Neural cell (in vitro differentiated cells): ENCODE results near the gene HRK. TPM values are rescaled to one million over a fixed set of nuclear protein-coding genes. Genes with fewer than 3 reads are reported as not detected.
A peak's percentile ranks its signal among the peaks of the same experiment; 100 is the strongest.

Experiments used
- H2AFZ ChIP-seq: fragments of 200-600, 300-800 bp; sonication (generic), shearing (Covaris generic); 2 replicates; pipeline ENCODE4 v1.6.0; 2014; ENCODE audit warnings: low read depth, mild to moderate bottlenecking, antibody characterized with exemption, low read length, moderate library complexity
- H3F3A ChIP-seq: fragments of 200-600 bp; shearing (Covaris generic); 2 replicates; pipeline ENCODE4 v1.6.1; 2016; ENCODE audit warnings: mild to moderate bottlenecking, moderate library complexity, mixed read lengths, antibody characterized with exemption, low read length; ENCODE audit not compliant: insufficient read depth, poor library complexity, severe bottlenecking
- H3K27ac ChIP-seq: fragments of 200-600, 300-800 bp; sonication (generic), shearing (Covaris generic); 2 replicates; pipeline ENCODE4 v1.5.1; 2014; ENCODE audit warnings: mild to moderate bottlenecking, low read length, moderate library complexity
- H3K27me3 ChIP-seq: fragments of 300-800, 200-600 bp; sonication (generic), shearing (Covaris generic); 2 replicates; pipeline ENCODE4 v1.6.0; 2014; ENCODE audit warnings: mild to moderate bottlenecking, low read depth, low read length, moderate library complexity; ENCODE audit not compliant: insufficient read depth
- H3K36me3 ChIP-seq: fragments of 300-800, 200-600 bp; sonication (generic), shearing (Covaris generic); 2 replicates; pipeline ENCODE4 v1.5.1; 2014; ENCODE audit warnings: mild to moderate bottlenecking, antibody characterized with exemption, low read length, moderate library complexity; ENCODE audit not compliant: insufficient read depth
- H3K4me2 ChIP-seq: fragments of 300-800, 200-600 bp; sonication (generic), shearing (Covaris generic); 2 replicates; pipeline ENCODE4 v1.6.0; 2014; ENCODE audit warnings: mild to moderate bottlenecking, low read length
- H3K4me3 ChIP-seq: fragments of 300-800, 200-600 bp; sonication (generic), shearing (Covaris generic); 2 replicates; pipeline ENCODE4 v1.5.1; 2014; ENCODE audit warnings: mild to moderate bottlenecking, low read length, moderate library complexity
- H3K79me2 ChIP-seq: fragments of 200-600 bp; shearing (Covaris generic); replicated peaks from 2 replicates; pipeline ENCODE4 v1.6.0; 2014; ENCODE audit warnings: mild to moderate bottlenecking, low read length, moderate library complexity; ENCODE audit not compliant: insufficient read depth
- H3K9ac ChIP-seq: fragments of 300-800, 200-600 bp; sonication (generic), shearing (Covaris generic); 2 replicates; pipeline ENCODE4 v1.6.1; 2016; ENCODE audit warnings: mild to moderate bottlenecking, low read length, mixed read lengths
- H3K9me2 ChIP-seq: fragments of 200-600 bp; shearing (Covaris generic); 2 replicates; pipeline ENCODE4 v1.6.1; 2016; ENCODE audit warnings: mild to moderate bottlenecking, low read length, mixed read lengths; ENCODE audit not compliant: insufficient read depth
- H3K9me3 ChIP-seq: fragments of 200-600, 300-800 bp; sonication (generic), shearing (Covaris generic); 2 replicates; pipeline ENCODE4 v1.6.1; 2016; ENCODE audit warnings: mild to moderate bottlenecking, mixed run types, low read length, moderate library complexity, mixed read lengths
- H4K20me1 ChIP-seq: fragments of 200-600 bp; shearing (Covaris generic); 2 replicates; pipeline ENCODE4 v1.6.1; 2016; ENCODE audit warnings: mild to moderate bottlenecking, mixed run types; ENCODE audit not compliant: insufficient read depth
- CTCF ChIP-seq: fragments of 450-650 bp; IDR thresholded peaks from 2 replicates; pipeline ENCODE4 v1.5.1; 2014; ENCODE audit warnings: antibody characterized with exemption, mild to moderate bottlenecking, moderate library complexity; ENCODE audit not compliant: poor library complexity, severe bottlenecking
- EZH2 ChIP-seq: fragments of 200-600, 300-800 bp; shearing (Covaris generic), sonication (generic); IDR thresholded peaks from 2 replicates; pipeline ENCODE4 v1.6.1; 2014; ENCODE audit warnings: antibody characterized with exemption, low read length, borderline replicate concordance, mild to moderate bottlenecking; ENCODE audit not compliant: insufficient read depth, poor library complexity, severe bottlenecking
- MXI1 ChIP-seq: fragments of 450-650 bp; conservative IDR thresholded peaks from 2 replicates; pipeline ENCODE4 v1.6.1; 2014; ENCODE audit warnings: antibody characterized with exemption, mild to moderate bottlenecking; ENCODE audit not compliant: poor library complexity, severe bottlenecking
- POLR2AphosphoS5 ChIP-seq: IDR thresholded peaks from 2 replicates; pipeline ENCODE4 v1.6.1; 2012
- RAD21 ChIP-seq: fragments of 450-650 bp; conservative IDR thresholded peaks from 2 replicates; pipeline ENCODE4 v1.6.1; 2014; ENCODE audit warnings: antibody characterized with exemption, mild to moderate bottlenecking, moderate library complexity
- REST ChIP-seq: IDR thresholded peaks from 2 replicates; pipeline ENCODE4 v1.6.1; 2012; ENCODE audit warnings: borderline replicate concordance
- SMC3 ChIP-seq: fragments of 450-650 bp; conservative IDR thresholded peaks from 2 replicates; pipeline ENCODE4 v1.6.1; 2014; ENCODE audit warnings: antibody characterized with exemption, mild to moderate bottlenecking, moderate library complexity; ENCODE audit not compliant: poor library complexity
- polyA plus RNA-seq: library from polyadenylated mRNA; depleted of rRNA; stranded (reverse); fragments of >200 nt; gene quantifications from 2 replicates; pipeline ENCODE4 v1.2.3, GENCODE V29; 2014

The HRK gene
- polyA plus RNA-seq, 1 donor from 2014 or later: 1.4 TPM

GRCh38 chr12:116882742-116883141 is 1.5 kb upstream of the HRK start:
- Histone ChIP-seq H2AFZ (no peak overlapping the region), H3K4me3 (no peak overlapping the region), H3K27me3 (peaks cover 68% of the 10 kb centered on the region)

DNA sequence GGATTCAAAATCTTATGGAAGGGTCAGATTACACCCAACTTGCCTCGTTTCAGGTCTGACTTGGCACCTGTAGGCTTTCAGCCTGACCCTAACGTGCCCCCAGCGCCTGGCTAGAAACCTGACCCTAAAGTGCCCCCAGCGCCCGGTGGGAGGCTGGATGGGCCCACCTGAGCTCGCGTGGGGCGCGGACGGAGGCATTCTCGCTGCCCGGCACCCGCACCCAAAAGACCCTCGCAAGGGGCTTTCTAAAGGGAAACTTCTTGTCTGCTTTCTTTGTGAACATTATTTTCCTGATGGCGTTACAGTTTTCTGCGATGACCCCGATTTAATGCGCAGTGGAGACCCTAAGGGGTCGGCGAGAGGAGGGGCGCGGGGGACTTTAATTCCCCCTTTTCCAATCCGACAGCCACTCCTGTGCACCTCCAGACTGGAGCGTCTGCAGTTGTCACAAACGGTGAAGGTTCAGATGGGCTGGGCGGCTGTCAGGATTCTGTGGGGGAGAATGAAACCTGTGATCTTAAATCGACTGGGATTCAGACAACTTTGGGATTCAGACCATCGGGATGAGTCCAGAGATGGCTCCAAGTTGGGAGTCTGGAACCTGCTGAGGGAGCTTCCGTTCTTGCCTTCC is 751 bp upstream of the HRK start:
- H2AFZ ChIP-seq: no peak overlapping the region
- no peak for TF ChIP-seq REST
- H3F3A ChIP-seq: no peaks in the 10 kb centered on the region
- no peaks in the 10 kb centered on the region for H4K20me1 ChIP-seq
- no peaks in the 10 kb centered on the region for H3K9me2 ChIP-seq
- peak overlapping the region; percentile 73 for H3K4me3 ChIP-seq
- H3K79me2 ChIP-seq: no peaks in the 10 kb centered on the region
- no peak overlapping the region for H3K27ac ChIP-seq
- H3K9ac ChIP-seq: peak overlapping the region; percentile 60
- H3K9me3 ChIP-seq: no peaks in the 10 kb centered on the region
- H3K4me2 ChIP-seq: peak overlapping the region; percentile 69
- H3K27me3 ChIP-seq: peaks cover 75% of the 10 kb centered on the region
- no peaks in the 10 kb centered on the region for H3K36me3 ChIP-seq

More at GRCh38 chr12:116882742-116883141, 1.5 kb upstream of the HRK start:
- Histone ChIP-seq H3K4me2 (no peak overlapping the region), H3K9me2 (no peaks in the 10 kb centered on the region), H3K36me3 (no peaks in the 10 kb centered on the region), H3K27ac (no peak overlapping the region), H3K79me2 (no peaks in the 10 kb centered on the region), H3K9me3 (no peaks in the 10 kb centered on the region), H3F3A (no peaks in the 10 kb centered on the region), H3K9ac (no peak overlapping the region), H4K20me1 (no peaks in the 10 kb centered on the region)
- peak; percentile 53 for TF ChIP-seq CTCF
- no peak for TF ChIP-seq EZH2
- peak; percentile 45 for TF ChIP-seq SMC3
- no peak for TF ChIP-seq POLR2AphosphoS5
- TF ChIP-seq MXI1: no peak
- peak; percentile 57 for TF ChIP-seq RAD21
- no peak for TF ChIP-seq REST
